HG02870 (cell line): Measurements from ENCODE around the gene IGF2BP1.

Experiments used
- ATAC-seq: cut with Tn5 transposase; IDR thresholded peaks from one replicate; pipeline ENCODE4 v1.9.1; 2021; ENCODE audit warnings: mild to moderate bottlenecking, moderate library complexity; ENCODE audit not compliant: unreplicated experiment

Gene IGF2BP1

GRCh38 chr17:48997103-48997826 lies at the start of gene IGF2BP1:
Gene IGF2BP1, plus strand, starts transcription at chr17:48997385. Its CDS starts 361 bp downstream, at chr17:48997746.
- no peak for ATAC-seq

- ATAC-seq = no peak
These were observed 45.6 kb upstream of the IGF2BP1 start for GRCh38 chr17:48951572-48951971.

- ATAC-seq = no peak
These were observed 44.3 kb upstream of the IGF2BP1 start for GRCh38 chr17:48952904-48953303.

DNA sequence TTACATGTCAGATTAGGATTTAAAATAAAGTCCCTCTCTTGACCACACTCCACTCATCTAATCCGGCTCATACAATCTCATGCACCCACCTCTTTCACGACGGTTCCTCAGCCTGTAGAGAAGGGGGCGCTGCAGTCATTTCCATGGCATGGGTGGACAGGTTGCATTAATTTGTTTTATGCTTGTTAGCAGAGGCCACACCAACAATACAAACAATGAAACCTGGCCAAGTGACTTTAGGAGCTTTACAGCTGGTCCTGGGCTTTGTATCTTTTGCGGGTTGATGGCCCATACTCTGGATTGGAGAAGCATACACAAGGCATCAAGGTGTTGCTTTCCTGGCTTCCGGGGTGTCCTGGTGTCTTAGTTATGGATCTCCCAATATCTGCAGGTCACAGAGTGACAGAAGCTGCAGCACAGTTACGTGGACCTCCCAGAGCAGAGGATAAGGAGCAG lies 42.9 kb upstream of the IGF2BP1 start:
- ATAC-seq = no peak

- ATAC-seq = no peak
These were observed 36.2 kb upstream of the IGF2BP1 start for GRCh38 chr17:48960834-48961515.

- ATAC-seq = no peak
These were observed 35.5 kb upstream of the IGF2BP1 start for GRCh38 chr17:48961516-48962233.

DNA sequence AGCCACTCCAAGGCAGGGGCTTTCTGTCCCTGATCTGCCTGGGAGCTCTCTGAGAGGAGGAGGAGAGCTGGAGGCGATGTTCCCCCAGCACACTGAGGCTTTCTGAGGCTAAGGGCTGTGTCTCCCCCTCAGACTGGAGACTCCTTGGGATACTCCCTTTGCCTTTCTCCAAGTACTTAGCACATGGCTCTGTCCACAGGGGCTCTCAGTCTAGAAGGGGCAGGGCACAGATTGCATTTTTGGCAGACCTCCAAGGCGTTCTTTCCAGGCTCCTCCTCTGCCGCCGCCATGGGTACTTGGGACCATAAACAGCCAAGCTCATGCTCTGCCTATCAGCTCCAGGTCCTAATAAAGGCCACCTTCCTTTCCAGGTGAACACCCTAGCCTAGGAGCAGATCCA lies 27.0 kb upstream of the IGF2BP1 start:
- no peak for ATAC-seq

DNA sequence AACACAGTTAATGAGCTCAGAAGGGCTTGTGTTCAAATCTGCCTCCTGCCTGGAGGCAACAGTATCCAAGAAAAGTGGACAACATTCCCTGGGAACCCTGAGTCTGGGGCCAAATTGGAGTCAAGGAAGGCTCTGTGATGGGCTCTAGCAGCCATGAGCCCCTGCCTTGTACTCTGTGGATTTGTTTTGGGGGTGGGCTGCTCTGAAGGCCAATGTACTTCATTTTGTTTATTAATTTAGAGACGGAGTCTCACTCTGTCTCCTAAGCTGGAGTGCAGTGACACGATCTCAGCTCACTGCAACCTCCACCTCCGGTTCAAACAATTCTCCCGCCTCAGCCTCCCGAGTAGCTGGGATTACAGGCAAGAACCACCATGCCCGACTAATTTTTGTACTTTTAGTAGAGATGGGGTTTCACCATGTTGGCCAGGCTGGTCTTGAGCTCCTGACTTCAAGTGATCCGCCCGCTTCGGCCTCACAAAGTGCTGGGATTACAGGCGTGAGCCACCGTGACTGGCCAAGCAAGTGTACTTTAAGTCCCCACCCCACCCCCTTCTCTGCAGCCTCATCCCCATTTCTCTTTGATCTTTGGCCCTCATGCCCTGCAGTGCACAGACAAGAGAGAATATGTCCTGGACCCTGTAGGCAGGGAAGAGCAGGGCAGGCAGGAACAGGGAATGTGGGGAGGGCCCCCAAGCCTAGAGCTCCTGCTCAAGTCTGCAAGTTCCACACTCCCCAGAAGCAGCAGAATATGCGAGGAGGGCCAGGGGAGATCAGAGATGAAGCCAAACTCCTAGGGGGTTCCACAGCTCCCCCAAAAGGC lies 26.1 kb upstream of the IGF2BP1 start:
- ATAC-seq = no peak

GRCh38 chr17:48972749-48973097 lies 24.5 kb upstream of the IGF2BP1 start:
- ATAC-seq = no peak

DNA sequence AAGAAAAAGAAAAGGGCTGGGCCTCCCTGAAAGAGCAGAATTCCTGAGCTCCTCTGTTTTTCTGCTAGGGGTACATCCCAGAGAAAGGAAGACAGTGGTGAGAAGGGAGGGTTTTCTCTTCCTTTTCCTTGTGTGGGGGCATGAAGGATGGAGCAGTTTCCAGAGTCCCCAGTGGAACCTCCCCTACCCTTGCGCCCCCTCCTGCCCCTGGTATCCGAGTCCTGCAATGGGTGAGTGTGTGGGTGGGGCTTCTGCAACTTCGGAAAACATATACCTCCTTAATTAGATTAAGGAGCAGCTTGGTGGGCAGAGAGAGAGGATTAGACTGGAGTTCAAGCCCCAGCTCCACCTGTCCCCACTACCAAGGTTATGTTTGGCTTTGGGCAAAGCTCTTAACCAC lies 23.4 kb upstream of the IGF2BP1 start:
- ATAC-seq = no peak

DNA sequence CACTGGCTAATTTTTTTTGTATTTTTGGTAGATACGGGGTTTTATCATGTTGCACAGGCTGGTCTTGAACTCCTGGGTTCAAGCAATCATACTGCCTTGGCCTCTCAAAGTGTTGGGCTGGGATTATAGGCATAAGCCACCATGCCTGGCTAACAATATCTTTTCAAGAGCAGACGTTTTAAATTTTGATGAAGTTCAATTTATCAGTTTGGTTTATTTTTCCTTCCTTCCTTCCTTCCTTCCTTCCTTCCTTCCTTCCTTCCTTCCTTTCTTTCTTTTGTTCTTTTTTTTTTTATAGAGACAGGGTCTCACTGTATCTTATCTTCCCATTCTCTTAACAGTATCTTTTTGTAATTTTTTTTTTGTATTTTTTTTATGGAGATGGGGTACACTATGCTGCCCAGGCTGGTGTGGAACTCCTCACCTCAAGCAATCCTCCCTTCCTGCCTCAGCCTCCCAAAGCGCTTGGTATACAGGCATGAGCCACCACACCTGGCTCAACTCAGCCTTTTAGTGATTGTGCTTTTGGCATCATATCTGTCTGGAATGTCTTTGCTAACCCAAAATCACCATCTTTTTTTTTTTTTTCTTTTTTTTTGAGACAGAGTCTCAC lies 15.2 kb upstream of the IGF2BP1 start:
- no peak for ATAC-seq

DNA sequence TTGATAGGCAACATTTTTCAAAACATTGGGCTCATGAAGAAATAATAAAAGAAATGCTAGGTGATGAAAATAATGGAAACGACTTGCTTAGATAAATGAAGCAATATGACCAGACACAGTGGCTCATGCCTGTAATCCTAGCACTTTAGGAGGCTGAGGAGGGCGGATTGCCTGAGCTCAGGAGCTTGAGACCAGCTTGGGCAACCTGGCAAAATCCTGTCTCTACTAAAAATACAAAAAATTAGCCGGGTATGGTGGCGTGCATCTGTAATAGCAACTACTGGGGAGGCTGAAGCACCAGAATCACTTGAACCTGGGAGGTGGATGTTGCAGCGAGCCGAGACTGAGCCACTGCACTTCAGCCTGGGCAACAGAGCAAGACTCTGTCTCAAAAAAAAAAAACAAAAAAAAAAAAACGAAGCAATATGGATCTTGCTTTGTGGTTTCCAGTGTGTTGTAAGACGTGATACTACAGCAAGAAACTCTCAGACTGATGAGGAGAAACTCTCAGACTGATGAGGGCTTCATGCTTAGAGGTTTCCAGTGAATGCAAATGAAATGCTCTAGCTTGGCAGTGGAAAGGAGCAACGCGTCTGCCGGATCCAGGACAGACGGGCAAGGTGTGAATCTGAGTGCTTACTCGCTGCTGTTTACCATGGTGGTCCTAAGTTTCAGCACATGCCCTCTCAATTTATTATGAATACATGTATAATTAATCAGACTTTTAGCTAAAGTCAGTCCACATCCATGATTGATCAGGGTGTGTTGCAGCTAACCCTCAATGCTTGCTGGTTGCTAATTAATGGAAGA lies 11.5 kb upstream of the IGF2BP1 start:
- no peak for ATAC-seq

GRCh38 chr17:48989100-48989499 lies 8.1 kb upstream of the IGF2BP1 start:
- ATAC-seq = no peak

- no peak for ATAC-seq
These were observed 6.3 kb upstream of the IGF2BP1 start for GRCh38 chr17:48990882-48991357.

DNA sequence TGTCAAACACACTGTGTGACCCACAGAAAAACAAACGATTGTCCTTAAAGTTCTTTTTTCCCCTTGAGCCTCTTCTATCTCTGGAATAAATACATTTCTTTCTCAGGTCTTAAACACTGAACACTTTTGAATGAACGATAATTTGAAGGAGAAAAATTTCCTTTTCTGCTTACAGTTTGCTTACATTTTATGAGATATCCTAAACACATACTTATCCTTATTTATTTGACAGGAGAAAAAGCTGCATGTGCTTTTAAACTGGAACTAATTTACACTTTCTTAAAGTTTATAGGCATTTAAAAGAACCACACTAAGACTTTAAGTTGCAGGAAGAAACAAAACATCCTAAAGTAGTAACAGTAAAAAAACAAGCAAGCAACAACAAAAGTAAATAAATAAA lies 4.7 kb upstream of the IGF2BP1 start:
- ATAC-seq = no peak

DNA sequence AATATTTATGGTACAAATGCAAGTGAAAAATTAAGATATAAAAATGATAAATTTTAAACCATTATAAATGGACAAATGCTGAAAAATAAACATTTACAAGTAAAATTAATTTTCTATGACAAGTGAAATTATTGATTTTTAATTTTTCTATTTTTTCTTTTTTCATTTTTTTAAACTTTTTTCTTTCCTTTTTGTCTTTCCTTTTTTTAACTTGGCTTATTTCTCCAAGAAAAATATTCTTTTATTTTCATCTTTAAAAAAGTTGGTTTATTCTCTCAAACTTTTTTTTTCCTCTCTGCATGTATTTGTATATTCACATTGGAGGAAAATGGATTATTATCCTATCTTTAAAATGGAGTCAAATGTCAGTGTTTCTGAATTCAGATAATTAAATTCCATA lies 3.9 kb upstream of the IGF2BP1 start:
- no peak for ATAC-seq

GRCh38 chr17:48993951-48994350 lies 3.2 kb upstream of the IGF2BP1 start:
- no peak for ATAC-seq

- ATAC-seq = no peak
These were observed 2.5 kb upstream of the IGF2BP1 start for GRCh38 chr17:48994549-48995303.
